BLaER1 (cell line): ENCODE measurements around the gene ACTRT2.

ENCODE experiments used
- H3K27ac ChIP-seq: shearing (Covaris generic); formaldehyde crosslinking; 2 replicates; pipeline ENCODE4 v1.8.1; 2022
- H3K27me3 ChIP-seq: shearing (Covaris generic); formaldehyde crosslinking; 2 replicates; pipeline ENCODE4 v1.8.1; 2022
- H3K36me3 ChIP-seq: shearing (Covaris generic); formaldehyde crosslinking; 2 replicates; pipeline ENCODE4 v1.8.1; 2022
- H3K4me1 ChIP-seq: shearing (Covaris generic); formaldehyde crosslinking; 2 replicates; pipeline ENCODE4 v1.8.1; 2022
- H3K4me2 ChIP-seq: shearing (Covaris generic); formaldehyde crosslinking; 2 replicates; pipeline ENCODE4 v1.8.1; 2022
- H3K4me3 ChIP-seq: shearing (Covaris generic); formaldehyde crosslinking; 2 replicates; pipeline ENCODE4 v1.8.1; 2022
- H3K9ac ChIP-seq: shearing (Covaris generic); formaldehyde crosslinking; 2 replicates; pipeline ENCODE4 v1.8.1; 2022
- H3K9me3 ChIP-seq: shearing (Covaris generic); formaldehyde crosslinking; 2 replicates; pipeline ENCODE4 v1.8.1; 2022
- H4K20me1 ChIP-seq: shearing (Covaris generic); formaldehyde crosslinking; 2 replicates; pipeline ENCODE4 v1.8.1; 2022
- Cebpa-rat ChIP-seq: shearing (Covaris generic); IDR thresholded peaks from 2 replicates; pipeline ENCODE4 v1.8.1; 2022

The ACTRT2 gene

GRCh38 chr1:3051270-3052268 lies 30.3 kb downstream of the ACTRT2 start:
- Histone ChIP-seq H3K9me3 (no peaks in the 10 kb centered on the region), H3K36me3 (no peaks in the 10 kb centered on the region), H4K20me1 (no peaks in the 10 kb centered on the region), H3K27ac (no peak overlapping the region), H3K9ac (no peak overlapping the region), H3K4me3 (no peak overlapping the region), H3K27me3 (no peaks in the 10 kb centered on the region), H3K4me1 (no peaks in the 10 kb centered on the region), H3K4me2 (no peak overlapping the region)
- no peak for TF ChIP-seq Cebpa-rat

GRCh38 chr1:3052501-3052900 lies 31.2 kb downstream of the ACTRT2 start:
- Histone ChIP-seq H3K4me3 (no peak overlapping the region), H3K9ac (no peak overlapping the region), H3K4me1 (no peaks in the 10 kb centered on the region), H3K4me2 (no peak overlapping the region), H3K27ac (no peak overlapping the region), H4K20me1 (no peaks in the 10 kb centered on the region), H3K36me3 (no peaks in the 10 kb centered on the region), H3K27me3 (peaks cover 1% of the 10 kb centered on the region; the same call in 1 of the 2 replicates), H3K9me3 (no peaks in the 10 kb centered on the region)
- TF ChIP-seq Cebpa-rat = no peak

DNA sequence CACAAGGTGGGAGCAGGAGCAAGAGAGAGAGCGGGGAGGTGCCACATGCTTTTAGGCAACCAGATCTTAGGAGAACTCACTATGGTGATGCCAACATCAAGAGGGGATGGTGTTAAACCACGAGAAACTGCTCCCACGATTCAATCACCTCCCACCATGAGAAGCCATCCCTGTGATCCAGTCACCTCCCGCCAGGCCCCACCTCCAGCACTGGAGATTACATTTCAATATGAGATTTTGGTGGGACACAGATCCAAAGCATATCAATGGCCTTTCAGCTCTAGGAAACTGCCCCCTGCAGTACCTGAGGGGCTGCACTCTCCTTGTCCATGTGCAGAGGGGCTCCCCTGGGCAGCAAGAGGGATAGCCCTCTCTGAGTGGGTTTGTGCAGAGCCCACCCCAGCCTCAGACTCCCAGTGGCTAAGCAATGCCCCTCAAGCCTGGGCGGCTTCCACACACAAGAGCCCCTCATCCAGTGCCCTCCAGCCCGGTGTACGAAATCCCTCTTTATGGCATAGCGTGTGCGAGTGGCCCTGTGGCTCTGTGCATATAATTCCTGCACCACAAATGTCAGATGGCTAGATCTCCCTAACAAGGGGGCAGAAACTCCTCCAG lies 32.2 kb downstream of the ACTRT2 start:
- no peak overlapping the region for H3K4me2 ChIP-seq
- no peaks in the 10 kb centered on the region for H3K9me3 ChIP-seq
- no peak overlapping the region for H3K4me3 ChIP-seq
- TF ChIP-seq Cebpa-rat = no peak
- H3K36me3 ChIP-seq = no peaks in the 10 kb centered on the region
- peaks cover 11% of the 10 kb centered on the region; the same call in 1 of the 2 replicates for H3K27me3 ChIP-seq
- H4K20me1 ChIP-seq = no peaks in the 10 kb centered on the region; the same call in 1 of the 2 replicates
- H3K4me1 ChIP-seq = no peaks in the 10 kb centered on the region
- H3K9ac ChIP-seq = no peak overlapping the region
- H3K27ac ChIP-seq = no peak overlapping the region

GRCh38 chr1:3053986-3054385 lies 32.7 kb downstream of the ACTRT2 start:
- peaks cover 16% of the 10 kb centered on the region for H3K27me3 ChIP-seq
- H3K4me3 ChIP-seq = no peak overlapping the region
- H3K4me2 ChIP-seq = no peak overlapping the region
- H4K20me1 ChIP-seq = no peaks in the 10 kb centered on the region; the same call in 1 of the 2 replicates
- H3K36me3 ChIP-seq = no peaks in the 10 kb centered on the region
- TF ChIP-seq Cebpa-rat = no peak
- no peak overlapping the region for H3K27ac ChIP-seq
- H3K9ac ChIP-seq = no peak overlapping the region
- no peaks in the 10 kb centered on the region for H3K9me3 ChIP-seq
- no peaks in the 10 kb centered on the region for H3K4me1 ChIP-seq

GRCh38 chr1:3054474-3054873 lies 33.2 kb downstream of the ACTRT2 start:
- Histone ChIP-seq H3K4me2 (no peak overlapping the region), H3K9ac (no peak overlapping the region), H3K4me3 (no peak overlapping the region), H3K9me3 (no peaks in the 10 kb centered on the region), H3K27ac (no peak overlapping the region), H3K27me3 (peaks cover 18% of the 10 kb centered on the region), H3K36me3 (no peaks in the 10 kb centered on the region), H4K20me1 (no peaks in the 10 kb centered on the region; the same call in 1 of the 2 replicates), H3K4me1 (no peaks in the 10 kb centered on the region)
- no peak for TF ChIP-seq Cebpa-rat

DNA sequence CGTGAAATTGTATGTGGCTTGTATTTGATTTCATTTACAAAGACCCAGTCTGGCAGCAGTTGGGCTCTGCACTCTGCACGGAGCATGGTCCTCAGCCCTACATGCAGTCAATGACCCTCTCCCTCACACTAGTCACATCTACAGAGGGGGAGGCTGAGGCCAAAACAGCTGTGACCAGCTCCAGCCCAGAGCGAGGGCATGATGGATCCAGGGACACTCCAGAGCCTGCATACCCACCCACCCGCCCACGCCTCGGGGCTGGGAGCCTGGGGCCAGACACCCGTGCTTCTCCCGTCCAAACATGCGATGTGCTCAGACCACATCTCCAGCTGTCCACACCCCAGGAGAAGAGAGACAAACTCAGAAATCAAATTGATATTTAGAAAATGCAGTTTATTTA lies 33.8 kb downstream of the ACTRT2 start:
- H3K27ac ChIP-seq = no peak overlapping the region
- no peak overlapping the region for H3K9ac ChIP-seq
- peaks cover 22% of the 10 kb centered on the region for H3K27me3 ChIP-seq
- H3K4me1 ChIP-seq = no peaks in the 10 kb centered on the region
- H3K4me2 ChIP-seq = no peak overlapping the region
- H3K36me3 ChIP-seq = no peaks in the 10 kb centered on the region
- H4K20me1 ChIP-seq = peaks cover under 1% of the 10 kb centered on the region; the same call in 1 of the 2 replicates
- TF ChIP-seq Cebpa-rat = no peak
- H3K9me3 ChIP-seq = no peaks in the 10 kb centered on the region
- no peak overlapping the region for H3K4me3 ChIP-seq

DNA sequence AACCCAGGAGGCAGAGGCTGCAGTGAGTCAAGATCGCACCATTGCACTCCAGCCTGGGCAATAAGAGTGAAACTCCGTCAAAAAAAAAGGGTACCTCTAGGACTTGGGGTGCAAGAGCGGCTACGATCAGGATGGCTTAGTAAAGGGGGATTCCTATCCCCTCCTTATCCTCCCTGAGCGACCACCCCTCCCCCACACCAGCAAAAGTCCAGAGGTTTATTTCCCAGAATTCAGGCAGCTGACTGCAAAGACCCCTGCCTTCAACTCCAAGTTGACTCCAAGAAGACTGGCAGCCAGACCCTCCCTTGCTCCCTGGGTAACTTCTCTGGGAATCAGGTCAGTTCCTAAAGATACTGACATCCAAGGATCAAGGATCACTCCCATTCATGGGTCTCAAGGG lies 35.4 kb downstream of the ACTRT2 start:
- Histone ChIP-seq H3K27ac (no peak overlapping the region), H3K9me3 (no peaks in the 10 kb centered on the region), H3K9ac (no peak overlapping the region), H3K36me3 (no peaks in the 10 kb centered on the region), H3K4me3 (no peak overlapping the region), H3K27me3 (peaks cover 38% of the 10 kb centered on the region), H3K4me2 (no peak overlapping the region), H4K20me1 (peaks cover 16% of the 10 kb centered on the region; the same call in 1 of the 2 replicates), H3K4me1 (no peaks in the 10 kb centered on the region)
- TF ChIP-seq Cebpa-rat = no peak

DNA sequence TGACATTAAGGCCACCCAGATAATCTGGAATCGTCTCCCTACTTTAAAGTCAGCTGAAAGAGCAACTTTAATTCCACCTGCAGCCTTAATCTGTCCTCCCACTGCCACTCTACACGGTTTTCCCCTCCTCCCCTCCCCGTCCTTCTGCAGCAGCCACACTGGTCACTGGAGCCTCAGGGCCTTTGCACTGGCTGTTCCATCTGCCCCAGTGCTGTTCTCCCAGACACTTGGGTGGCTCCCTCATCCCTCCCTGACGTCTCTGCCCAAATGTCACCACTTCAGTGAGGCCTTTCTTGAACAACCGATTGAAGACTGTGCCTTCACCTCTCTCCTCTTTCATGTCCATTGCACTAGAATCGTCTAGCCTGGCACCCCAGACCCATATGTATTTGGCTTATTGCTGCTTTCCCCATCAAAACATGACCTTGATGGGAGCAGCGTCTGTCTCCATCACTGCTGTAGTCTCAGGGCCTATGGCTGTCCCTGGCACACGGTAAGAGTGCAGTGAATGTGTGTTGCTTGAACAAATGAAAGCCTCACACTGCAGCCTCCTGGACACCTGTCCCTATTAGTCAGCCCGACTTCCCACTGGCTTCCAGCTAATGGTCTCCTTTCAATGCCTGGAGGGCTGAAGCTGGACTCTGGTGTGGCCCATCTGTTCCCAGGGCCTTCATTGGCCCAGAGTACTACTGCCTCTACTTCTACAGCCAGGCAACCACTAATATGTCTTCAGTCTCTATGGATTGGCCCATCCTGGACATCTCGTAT lies 37.2 kb downstream of the ACTRT2 start:
- peaks cover 19% of the 10 kb centered on the region; the same call in 1 of the 2 replicates for H4K20me1 ChIP-seq
- no peaks in the 10 kb centered on the region for H3K9me3 ChIP-seq
- H3K4me3 ChIP-seq = no peak overlapping the region
- H3K4me2 ChIP-seq = no peak overlapping the region
- no peak overlapping the region for H3K27ac ChIP-seq
- H3K4me1 ChIP-seq = no peaks in the 10 kb centered on the region
- no peak for TF ChIP-seq Cebpa-rat
- H3K9ac ChIP-seq = no peak overlapping the region
- no peaks in the 10 kb centered on the region for H3K36me3 ChIP-seq
- H3K27me3 ChIP-seq = peaks cover 47% of the 10 kb centered on the region

GRCh38 chr1:3060127-3060526 lies 38.9 kb downstream of the ACTRT2 start:
- H3K36me3 ChIP-seq = no peaks in the 10 kb centered on the region
- no peak overlapping the region for H3K4me2 ChIP-seq
- H3K27me3 ChIP-seq = peaks cover 63% of the 10 kb centered on the region
- H3K9me3 ChIP-seq = no peaks in the 10 kb centered on the region
- no peak overlapping the region for H3K27ac ChIP-seq
- TF ChIP-seq Cebpa-rat = no peak
- H3K9ac ChIP-seq = no peak overlapping the region
- H4K20me1 ChIP-seq = peaks cover 28% of the 10 kb centered on the region; the same call in 1 of the 2 replicates
- no peaks in the 10 kb centered on the region for H3K4me1 ChIP-seq
- H3K4me3 ChIP-seq = no peak overlapping the region
